ENCODE results near the gene NPHP4. TPM values are rescaled to one million over a fixed set of nuclear protein-coding genes. Genes with fewer than 3 reads are reported as not detected.

The NPHP4 gene
- total RNA-seq, 1 donor from 2014 or later: 4.9 TPM

DNA sequence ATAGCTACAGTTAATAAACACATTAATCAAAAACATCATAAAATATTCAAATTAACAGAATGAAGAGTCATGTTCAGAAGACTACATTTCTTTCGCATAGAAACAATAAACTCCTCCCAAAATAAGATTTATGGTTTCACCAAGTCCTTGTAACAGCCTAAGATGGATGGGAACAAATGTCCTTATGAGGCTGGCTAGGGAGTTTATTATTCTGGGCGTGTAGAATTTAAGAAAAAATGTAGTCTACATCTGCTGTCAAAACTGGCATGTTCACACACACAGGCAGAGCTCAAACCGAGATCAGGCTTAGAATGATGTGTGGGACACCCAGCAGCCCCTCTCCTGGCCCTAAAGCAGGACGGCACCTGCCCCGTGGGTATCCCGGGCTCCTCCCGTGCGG lies 101.1 kb downstream of the NPHP4 start:
- ATAC-seq (no peak), DNase-seq (no peak)
- intact Hi-C loops (cut with micrococcal nuclease): no loop called here

DNA sequence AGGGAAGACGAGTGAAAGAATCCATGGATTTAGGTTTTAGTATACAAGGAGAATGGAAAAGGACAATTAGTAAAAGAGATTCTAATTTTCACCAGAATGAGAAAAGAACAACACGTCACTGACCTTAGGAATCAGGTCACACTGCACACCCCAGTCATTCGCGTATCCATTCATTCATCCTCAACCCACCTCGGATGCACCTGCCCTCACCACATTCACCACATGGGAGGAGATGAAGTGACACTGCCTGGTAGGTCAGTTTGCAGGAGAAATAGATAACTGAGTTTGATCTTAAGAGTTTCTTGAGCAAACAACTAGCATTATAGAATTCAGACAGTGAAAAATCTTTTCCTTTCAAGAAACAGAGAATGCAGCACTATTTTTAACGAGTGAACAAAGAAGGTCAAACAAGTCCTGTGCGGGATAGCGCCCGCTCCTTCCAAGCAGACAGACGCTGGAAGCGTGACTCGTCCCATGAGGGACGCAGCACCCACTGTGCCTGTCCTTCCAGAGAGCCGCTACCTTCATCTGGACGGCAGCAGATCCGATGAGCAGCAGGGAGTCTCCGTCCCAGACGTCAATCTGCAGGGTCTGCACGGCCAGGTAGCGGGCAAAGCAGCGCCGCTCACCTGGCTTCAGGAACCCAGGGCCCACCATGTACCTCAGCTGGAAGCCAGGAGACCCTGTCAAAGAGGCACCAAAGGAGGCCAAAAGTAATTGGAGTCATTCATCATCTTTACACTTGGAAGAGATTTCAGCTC lies 101.7 kb downstream of the NPHP4 start:
- DNase-seq: no peak
- intact Hi-C loops (cut with micrococcal nuclease): no loop called here
- ATAC-seq: no peak

DNA sequence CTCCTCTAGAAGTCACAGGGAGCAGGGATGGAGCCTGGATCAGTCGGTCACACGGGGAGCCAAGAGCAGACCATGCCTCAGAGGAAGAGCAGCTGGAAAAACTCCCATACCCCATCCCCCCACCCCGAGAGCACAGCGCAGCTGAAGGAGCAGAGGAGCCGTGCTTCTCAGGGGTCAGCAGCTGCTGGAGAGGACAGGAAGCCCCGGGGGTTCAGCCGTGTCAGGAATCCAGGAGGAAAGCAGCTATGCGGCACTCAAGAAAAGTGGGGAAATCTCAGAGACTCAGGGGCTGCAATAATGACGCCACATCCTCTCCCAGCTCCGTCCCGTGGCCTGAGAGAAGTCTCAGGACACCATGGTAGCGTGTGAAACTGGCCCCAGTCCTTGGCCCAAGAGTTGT lies 102.3 kb downstream of the NPHP4 start:
- DNase-seq (no peak), ATAC-seq (peak; percentile 34)
- intact Hi-C loops (cut with micrococcal nuclease): no loop called here

DNA sequence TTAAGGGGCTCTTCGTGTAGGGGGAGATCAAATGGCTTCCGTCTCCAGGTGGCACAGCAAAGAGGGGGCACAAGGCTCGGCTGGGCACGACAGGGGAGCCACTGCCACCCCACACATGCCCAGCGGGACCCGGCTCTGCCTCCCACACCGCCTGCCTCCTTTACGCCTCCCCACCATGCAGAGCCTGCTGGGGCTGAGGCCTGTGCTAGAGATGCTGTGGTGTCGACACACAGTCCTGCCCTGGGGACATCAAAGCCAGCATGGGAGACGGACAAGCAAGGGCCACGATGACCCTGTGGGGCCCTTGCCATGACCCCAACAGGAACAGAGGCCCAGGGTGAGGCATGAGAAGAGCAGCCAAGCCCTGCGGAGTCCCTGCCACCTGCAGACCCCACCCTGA lies 102.8 kb downstream of the NPHP4 start:
- ATAC-seq (peak; percentile 11), DNase-seq (no peak)
- intact Hi-C loops (cut with micrococcal nuclease): no loop called here

DNA sequence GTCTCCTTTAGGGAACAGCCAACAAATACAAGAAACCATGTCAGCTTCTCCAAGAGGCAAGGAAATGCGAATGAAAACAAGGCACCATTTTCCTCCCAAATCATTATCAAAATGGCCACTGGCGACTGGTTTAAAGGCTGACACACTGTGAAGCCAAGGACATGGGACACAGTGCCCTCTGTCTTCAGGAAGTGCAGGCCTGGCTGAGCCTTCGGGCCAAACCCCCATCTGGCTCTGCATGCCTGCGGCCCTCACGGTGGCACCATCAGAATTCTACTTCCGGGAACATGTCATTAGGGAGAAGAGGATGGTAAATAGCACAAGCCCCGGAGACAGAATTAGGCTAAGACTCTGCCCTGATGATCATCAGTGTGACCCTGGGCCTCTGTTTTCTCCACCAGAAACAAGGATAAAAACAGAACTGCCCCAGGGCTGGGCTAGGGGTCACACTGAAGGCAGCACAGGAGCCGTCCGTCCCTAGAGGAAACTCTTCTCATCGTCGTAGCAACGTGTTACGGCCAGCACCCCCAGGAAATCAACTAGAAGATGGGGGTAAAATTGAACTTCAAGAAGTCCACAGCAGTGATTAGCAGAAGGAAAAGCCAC lies 103.5 kb downstream of the NPHP4 start:
- DNase-seq (no peak), ATAC-seq (no peak)
- intact Hi-C loops (cut with micrococcal nuclease): no loop called here

DNA sequence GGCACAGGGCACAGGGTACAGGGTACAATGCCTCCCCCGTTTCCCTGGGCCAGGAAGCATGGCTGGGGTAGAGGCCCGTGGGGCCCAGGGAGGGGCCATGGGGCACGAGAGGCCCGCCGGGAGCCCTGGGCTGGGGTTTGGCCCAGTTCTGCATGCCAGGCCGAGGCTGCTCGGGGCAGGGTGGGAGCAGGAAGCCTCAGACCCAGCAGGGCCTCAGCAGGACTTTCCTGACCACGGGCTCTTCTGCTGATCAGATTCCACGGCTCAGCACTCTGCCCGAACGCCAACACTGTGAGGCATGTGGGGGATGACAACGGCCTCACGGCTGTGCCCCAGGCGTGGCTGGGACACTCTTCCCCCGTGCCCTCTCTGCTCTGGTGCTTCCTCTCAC lies 104.3 kb downstream of the NPHP4 start:
- ATAC-seq: no peak

DNA sequence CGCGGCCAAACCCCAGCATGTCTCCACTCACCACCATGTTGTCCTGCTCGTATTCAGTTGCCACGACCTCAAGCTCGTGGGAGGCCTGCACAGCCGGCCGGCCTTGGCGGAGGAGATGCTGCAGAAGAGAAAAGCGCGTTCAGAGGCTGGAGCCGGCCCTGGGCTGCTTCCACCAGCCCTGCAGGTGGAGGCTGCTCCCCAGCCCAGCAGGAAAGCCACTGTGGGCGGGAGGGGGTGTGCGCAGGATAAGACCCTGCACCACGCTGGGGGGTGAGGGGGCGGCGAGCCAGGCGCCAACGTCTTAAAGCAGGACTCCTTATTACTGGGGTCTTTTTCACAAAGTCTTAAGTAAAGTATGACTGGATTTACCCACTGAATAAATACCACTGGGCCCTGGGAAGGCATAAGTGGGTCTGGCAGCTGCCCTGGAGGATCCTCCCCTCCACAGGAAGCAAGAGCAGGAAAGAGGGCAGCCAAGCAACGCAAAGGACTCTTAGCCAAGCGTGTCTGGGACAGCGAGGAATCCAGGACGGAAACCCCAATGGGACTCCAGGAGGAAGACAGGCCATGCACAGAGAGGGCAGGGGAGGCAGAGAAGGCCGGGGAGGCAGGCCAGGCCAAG lies 104.8 kb downstream of the NPHP4 start:
- intact Hi-C loops (cut with micrococcal nuclease): no loop called here
- no peak for DNase-seq
- no peak for ATAC-seq

More for the DNA sequence above, 104.3 kb downstream of the NPHP4 start:
- DNase-seq: no peak
- intact Hi-C loops (cut with micrococcal nuclease): no loop called here

DNA sequence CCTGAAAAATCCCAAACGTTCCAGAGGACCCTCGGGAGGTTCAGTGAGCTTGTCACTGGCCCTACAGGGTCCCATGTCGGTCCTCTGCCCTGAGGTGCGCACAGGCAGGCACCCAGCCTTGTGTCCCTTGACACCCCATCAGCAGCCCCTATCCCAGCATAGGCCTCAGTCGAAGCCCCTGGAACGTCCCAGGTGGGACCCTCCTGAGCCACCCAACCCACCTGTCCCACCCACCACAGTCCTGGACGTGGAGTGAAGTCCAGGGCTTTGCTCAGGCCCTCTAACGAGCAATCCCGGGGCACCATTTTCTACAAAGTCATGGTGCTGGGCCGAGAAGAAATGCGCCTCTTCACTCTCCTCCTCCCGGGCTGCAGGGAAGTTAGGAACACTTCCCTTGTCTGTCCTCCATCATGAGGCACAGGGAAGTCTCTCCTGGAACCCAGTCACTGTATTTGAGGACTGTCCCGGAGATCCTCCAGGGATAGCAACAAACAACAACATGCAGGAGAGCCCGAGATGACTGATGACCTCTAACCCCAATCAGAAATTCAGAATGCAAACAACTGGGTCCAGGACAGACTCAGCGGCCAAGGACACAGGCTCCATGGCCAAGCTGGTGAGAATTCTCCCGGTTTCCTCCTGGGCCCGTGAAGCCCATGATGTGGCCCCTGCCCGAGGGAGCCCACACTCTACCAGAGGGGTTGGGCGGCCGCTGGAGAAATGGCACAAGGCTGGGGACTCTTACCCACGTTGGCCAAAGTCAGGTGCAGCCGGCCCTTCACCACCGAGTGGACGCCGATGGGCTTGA lies 105.5 kb downstream of the NPHP4 start:
- peak; percentile 8 for DNase-seq
- intact Hi-C loops (cut with micrococcal nuclease): no loop called here
- ATAC-seq: no peak

DNA sequence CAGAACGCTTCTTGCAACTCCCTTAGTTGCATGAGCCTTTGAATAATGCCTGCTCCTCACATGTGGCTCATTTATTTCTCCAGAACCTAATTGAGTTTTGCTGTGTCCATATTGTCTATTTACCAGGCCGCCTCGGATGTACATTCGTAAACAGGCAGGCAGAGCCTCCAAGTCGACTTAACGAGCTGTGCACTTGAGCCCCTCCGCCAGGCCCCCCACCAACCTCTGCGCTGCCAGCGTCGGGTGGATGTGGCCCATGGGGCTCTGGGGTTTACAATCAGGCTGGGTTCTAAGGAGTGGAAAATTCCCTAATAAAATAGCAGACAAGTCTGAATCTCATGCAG lies 106.1 kb downstream of the NPHP4 start:
- intact Hi-C loops (cut with micrococcal nuclease): no loop called here
- DNase-seq (peak; percentile 2), ATAC-seq (no peak)

DNA sequence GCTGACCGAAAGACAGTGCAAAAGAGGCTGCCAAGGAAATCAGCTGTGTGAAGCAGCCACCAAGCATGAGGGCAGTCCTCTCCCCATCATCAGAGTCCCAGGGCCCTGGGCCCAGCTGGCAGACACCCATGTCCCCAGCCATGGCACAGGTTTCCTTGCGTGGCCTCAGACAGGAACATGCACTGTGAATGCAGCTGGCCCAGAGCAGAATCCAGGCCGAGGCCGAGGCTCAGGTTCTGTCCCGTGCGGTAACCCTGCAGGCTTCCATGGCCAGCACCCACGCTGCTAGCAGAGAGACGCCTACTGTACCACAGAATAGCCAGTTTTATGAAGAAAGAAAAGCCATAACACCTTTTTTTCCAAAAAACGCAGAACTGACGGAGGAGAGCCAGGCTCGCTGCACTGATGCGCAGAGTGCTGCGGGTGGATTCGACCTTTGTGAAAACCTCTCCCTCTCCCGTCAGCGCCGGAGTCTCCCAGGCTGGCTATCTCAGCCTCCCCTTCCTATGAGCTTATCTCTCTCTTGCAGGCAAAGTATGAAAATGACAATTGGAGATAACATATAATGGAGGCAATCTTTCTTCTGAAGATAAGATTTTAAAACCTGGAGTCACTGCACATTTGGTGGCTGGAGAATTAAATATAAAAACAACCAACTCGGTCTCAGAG lies 106.6 kb downstream of the NPHP4 start:
- intact Hi-C loops (cut with micrococcal nuclease): no loop called here
- ATAC-seq (no peak), DNase-seq (no peak)

DNA sequence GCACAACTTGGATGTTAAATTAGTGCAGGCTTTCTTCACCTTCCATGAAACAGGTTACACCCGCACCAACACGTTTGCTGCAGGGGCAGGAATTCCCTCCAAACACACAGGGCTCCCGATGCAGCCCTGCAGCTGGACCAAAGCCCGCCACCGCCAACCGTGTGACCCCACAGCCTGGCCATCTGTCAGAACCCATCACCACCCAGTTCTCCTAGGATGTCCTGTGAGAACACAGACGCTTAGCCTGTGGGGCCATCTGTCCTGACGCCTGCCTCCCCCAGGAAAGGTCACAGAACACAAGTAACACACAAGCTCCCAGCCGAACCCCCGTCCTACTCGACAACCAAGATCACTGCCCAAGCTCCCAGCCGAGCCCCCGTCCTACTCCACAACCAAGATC lies 108.1 kb downstream of the NPHP4 start:
- no peak for DNase-seq
- ATAC-seq: no peak
- intact Hi-C loops (cut with micrococcal nuclease): no loop called here

DNA sequence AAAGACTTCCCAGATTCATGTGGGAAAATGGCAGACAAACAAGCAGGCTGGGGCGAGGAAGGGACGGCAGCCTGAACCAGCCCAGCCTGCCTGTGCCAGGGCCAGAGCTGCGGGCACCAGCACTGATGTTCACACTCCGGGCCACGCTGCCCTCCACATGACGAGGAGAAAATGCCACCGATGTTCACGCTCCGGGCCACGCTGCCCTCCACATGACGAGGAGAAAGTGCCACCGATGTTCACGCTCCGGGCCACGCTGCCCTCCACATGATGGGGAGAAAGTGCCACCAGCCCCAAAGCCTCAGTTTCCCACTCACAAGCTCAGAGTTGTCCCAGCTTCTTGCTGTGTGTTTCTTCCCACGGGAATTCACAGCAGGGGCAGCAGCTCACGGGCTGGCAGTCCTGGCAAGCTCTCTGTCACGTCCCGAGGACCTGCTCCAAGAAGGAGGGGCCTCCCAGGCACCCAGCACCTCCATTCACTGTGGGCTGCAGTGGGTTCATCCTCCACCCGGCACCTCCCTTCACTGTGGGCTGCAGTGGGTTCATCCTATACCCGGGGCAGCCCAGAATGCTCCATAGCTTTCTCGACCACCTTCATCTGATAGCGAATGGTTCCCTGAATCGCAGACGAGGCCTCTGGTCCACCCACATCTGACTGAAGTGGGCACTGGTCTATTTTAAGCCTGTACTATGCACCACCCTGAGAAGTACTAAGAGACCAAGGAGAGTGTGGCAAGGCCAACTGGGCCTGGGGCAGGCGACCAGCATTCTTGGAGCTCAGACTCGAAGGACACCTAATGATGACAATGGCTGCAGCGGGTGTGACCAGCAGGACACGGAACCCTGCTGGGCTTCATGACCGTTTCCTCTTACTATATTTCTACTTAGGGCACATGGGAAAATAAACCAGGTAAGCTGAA lies 108.8 kb downstream of the NPHP4 start:
- intact Hi-C loops (cut with micrococcal nuclease): no loop called here
- DNase-seq (no peak), ATAC-seq (peak; percentile 58)

DNA sequence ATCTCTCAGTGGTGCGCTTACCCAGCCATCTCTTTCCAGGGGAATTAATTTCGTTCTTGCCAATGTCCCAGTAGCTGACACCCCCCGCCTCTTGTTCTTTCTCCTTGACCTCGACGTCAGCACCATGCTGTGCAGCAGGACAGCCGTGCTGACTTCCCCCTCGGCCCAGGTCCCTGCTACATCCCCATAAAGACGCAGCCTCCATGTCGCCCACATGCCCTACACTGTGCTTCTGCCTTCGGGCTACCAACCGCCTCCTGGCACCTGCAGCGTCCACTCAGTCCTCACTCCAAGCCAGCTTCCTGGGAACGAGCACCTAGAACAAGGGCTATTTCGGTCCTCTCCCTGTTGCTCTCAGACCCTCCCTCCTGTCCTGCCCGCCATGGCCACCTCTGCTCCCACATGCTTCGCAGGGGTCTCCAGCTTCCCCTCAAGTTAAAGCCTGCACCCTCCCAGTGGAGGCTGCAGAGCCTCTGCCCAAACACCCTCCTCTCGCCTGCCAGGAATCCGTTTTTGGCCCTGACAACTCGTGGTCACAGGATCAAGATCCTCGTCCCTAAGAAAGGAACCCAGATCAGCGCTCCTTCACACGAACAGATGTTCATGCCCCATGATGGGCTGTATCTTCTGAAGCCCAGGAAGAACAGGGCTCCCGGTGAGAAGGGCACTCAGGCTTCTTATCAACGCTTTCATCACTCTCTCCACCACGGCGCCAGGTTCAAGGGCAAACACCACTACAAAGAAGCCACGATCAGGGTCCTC lies 109.7 kb downstream of the NPHP4 start:
- intact Hi-C loops (cut with micrococcal nuclease): no loop called here
- ATAC-seq: no peak
- no peak for DNase-seq

DNA sequence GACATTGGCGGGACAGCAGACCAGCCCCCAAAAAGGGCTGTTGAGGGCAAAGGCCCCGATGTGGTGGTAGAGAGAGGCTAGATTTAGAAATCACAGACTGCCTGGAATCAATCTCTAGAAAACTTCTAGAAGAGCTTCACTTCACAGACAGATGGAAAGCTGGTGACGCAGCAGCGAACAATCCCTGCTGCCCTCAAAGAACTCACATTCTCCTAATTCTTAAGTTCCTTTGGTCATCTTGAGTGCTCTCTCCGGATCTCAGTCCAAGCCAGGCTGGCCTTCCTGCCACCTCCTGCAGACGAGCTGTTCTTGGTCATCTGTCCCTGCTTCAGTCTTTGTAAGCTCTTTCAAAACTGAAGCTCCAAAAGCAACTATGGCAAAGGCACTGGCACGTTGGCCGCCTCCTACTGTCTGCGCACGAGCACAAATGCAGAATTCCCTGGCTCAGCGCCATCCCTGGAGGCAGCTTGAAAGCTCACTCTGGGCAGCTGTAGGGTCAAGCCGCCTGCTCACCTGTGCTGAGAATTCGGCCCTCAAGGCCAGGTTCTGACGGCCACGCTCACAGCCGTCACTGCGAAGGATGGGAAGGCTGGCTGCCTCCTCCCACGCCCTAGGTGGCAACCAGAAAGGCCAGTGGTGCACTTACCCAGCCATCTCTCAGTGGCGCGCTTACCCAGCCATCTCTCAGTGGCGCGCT lies 110.6 kb downstream of the NPHP4 start:
- peak; percentile 14 for DNase-seq
- intact Hi-C loops (cut with micrococcal nuclease): no loop called here
- ATAC-seq: no peak

DNA sequence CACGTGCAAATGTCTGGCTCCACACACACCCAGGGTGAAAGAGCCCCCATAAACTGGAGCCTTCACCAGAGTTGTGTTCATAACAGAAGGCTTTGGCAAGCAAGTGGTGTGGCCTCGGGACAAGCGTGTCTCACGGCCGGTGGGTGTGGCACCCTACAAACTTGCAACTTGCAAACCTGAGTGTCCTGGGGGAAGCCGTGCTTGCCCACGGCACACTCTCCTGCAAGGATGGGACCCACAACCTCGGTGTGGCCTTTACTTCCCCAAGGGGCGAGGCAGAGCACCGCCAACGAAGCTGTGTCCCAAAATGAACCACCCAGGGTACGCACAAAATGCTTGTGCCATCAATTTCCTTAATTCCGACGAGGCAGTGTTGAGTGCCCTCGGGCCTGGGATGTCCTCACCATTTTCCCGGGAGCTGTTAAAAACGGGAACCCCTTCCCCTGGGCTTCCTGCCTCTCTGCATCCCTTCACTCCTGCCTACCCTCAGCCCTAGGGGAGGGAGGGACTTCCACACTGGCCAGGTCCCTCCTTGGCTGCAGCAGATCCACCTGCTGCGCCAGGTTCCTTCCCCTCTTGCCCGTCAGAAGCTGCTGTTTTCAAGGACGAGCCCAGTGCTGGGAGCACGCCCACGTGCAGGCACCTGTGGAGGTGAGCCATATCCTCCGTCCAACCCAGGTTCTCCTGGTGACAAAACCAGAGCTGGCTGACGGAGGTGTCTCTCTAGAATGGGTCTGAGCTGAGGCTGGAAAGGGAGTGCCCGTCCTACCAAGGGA lies 111.4 kb downstream of the NPHP4 start:
- ATAC-seq: no peak
- intact Hi-C loops (cut with micrococcal nuclease): no loop called here
- peak; percentile 11 for DNase-seq

DNA sequence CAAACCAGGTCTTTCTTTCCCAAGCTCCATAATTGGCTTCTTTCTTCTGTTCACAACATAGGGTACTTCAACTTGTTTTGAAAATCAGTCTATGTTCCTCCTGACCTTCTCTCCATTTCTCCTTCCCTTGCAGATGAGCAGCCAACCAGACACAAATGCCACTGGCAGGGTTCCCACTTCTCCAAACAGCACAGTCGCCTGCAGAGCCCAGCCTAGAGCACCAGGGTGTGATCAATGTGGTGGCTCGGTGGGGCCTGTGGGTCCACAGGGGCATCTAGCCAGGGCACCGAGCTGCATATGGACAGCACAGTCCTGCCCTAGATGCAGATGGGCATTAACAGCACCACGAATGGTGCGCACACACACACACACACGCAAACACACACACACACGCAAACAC lies 112.8 kb downstream of the NPHP4 start:
- DNase-seq: peak; percentile 2
- intact Hi-C loops (cut with micrococcal nuclease): no loop called here
- ATAC-seq: no peak

All from left ventricle myocardium superior (tissue), 1 donor.